ENCODE measurements around the gene PSTPIP2.
A peak's percentile ranks its signal among the peaks of the same experiment; 100 is the strongest.
"Not testable (repeated sequence)": the region's sequence is repeated elsewhere in the genome, so short reads cannot be mapped to it uniquely, and the experiment has no call there.

The PSTPIP2 gene

GRCh38 chr18:45976974-45977373 is 95.1 kb downstream of the PSTPIP2 start:
- no peak for DNase-seq

GRCh38 chr18:45976566-45976965 is 95.5 kb downstream of the PSTPIP2 start:
- no peak for DNase-seq

GRCh38 chr18:45974088-45974536 is 97.9 kb downstream of the PSTPIP2 start:
- DNase-seq: peak; percentile 90

GRCh38 chr18:45967007-45967706 is 104.9 kb downstream of the PSTPIP2 start, which contains the start of gene EPG5:
EPG5 (minus strand) TSS chr18:45967329; CDS start chr18:45967239, 90 bp downstream.
- peak; percentile 89 for DNase-seq

- DNase-seq: not testable (repeated sequence)
These were observed 107.1 kb downstream of the PSTPIP2 start for GRCh38 chr18:45964913-45965312.

- no peak for DNase-seq
These were observed 109.2 kb downstream of the PSTPIP2 start for GRCh38 chr18:45962866-45963265.

GRCh38 chr18:45962461-45962860 is 109.6 kb downstream of the PSTPIP2 start:
- DNase-seq: peak; percentile 57

- not testable (repeated sequence) for DNase-seq
These were observed 112.6 kb downstream of the PSTPIP2 start for GRCh38 chr18:45959484-45959883.

- no peak for DNase-seq
These were observed 113.3 kb downstream of the PSTPIP2 start for GRCh38 chr18:45958730-45959129.

- DNase-seq: peak; percentile 10
These were observed 114.0 kb downstream of the PSTPIP2 start for GRCh38 chr18:45958027-45958426.

- DNase-seq: no peak
These were observed 115.0 kb downstream of the PSTPIP2 start for GRCh38 chr18:45957100-45957499.

- DNase-seq: no peak
These were observed 117.8 kb downstream of the PSTPIP2 start for GRCh38 chr18:45954070-45954934.

GRCh38 chr18:45951016-45951714 is 120.9 kb downstream of the PSTPIP2 start:
- DNase-seq: peak; percentile 86

GRCh38 chr18:45945669-45946068 is 126.4 kb downstream of the PSTPIP2 start:
- no peak for DNase-seq

- no peak for DNase-seq
These were observed 131.3 kb downstream of the PSTPIP2 start for GRCh38 chr18:45940724-45941123.

- no peak for DNase-seq
These were observed 132.8 kb downstream of the PSTPIP2 start for GRCh38 chr18:45939236-45939635.

GRCh38 chr18:45938488-45938935 is 133.5 kb downstream of the PSTPIP2 start:
- DNase-seq: no peak

GRCh38 chr18:45935591-45936335 is 136.3 kb downstream of the PSTPIP2 start:
- DNase-seq: no peak
